ENCODE measurements around the gene GDPD4.

GDPD4 gene

GRCh38 chr11:77299528-77299993, 1.9 kb downstream of the GDPD4 start:
- no peak for DNase-seq (ENCODE audit: low read depth in 2 of 2)

- no peak for DNase-seq (ENCODE audit: low read depth in 2 of 2)
These were observed 7.4 kb downstream of the GDPD4 start for GRCh38 chr11:77294040-77294439.

GRCh38 chr11:77289737-77290136, 11.7 kb downstream of the GDPD4 start:
- DNase-seq (ENCODE audit: low read depth in 2 of 2), result no peak

GRCh38 chr11:77287615-77288273, 13.7 kb downstream of the GDPD4 start:
- DNase-seq (ENCODE audit: low read depth in 2 of 2), result no peak

- no peak for DNase-seq (ENCODE audit: low read depth in 2 of 2)
These were observed 14.3 kb downstream of the GDPD4 start for GRCh38 chr11:77287136-77287535.

GRCh38 chr11:77284476-77285468, 16.7 kb downstream of the GDPD4 start:
- no peak for DNase-seq (ENCODE audit: low read depth in 2 of 2)

GRCh38 chr11:77283101-77283500, 18.4 kb downstream of the GDPD4 start:
- no peak for DNase-seq (ENCODE audit: low read depth in 2 of 2)

- DNase-seq (ENCODE audit: low read depth in 2 of 2), result no peak
These were observed 22.6 kb downstream of the GDPD4 start for GRCh38 chr11:77278595-77279506.

GRCh38 chr11:77276271-77276670, 25.2 kb downstream of the GDPD4 start:
- no peak for DNase-seq (ENCODE audit: low read depth in 2 of 2)

GRCh38 chr11:77270921-77271320, 30.6 kb downstream of the GDPD4 start:
- no peak for DNase-seq (ENCODE audit: low read depth in 2 of 2)

- DNase-seq (ENCODE audit: low read depth in 2 of 2), result no peak
These were observed 31.9 kb downstream of the GDPD4 start for GRCh38 chr11:77269484-77270123.

- DNase-seq (ENCODE audit: low read depth in 2 of 2), result no peak
These were observed 33.5 kb downstream of the GDPD4 start for GRCh38 chr11:77267962-77268361.

- DNase-seq (ENCODE audit: low read depth in 2 of 2), result no peak
These were observed 34.7 kb downstream of the GDPD4 start for GRCh38 chr11:77266766-77267165.

- DNase-seq (ENCODE audit: low read depth in 2 of 2), result no peak
These were observed 38.7 kb downstream of the GDPD4 start for GRCh38 chr11:77262803-77263202.

GRCh38 chr11:77259641-77260040, 41.8 kb downstream of the GDPD4 start:
- DNase-seq (ENCODE audit: low read depth in 2 of 2), result no peak

GRCh38 chr11:77253690-77254089, 47.8 kb downstream of the GDPD4 start:
- no peak for DNase-seq (ENCODE audit: low read depth in 2 of 2)

GRCh38 chr11:77252555-77253270, 48.8 kb downstream of the GDPD4 start:
- no peak for DNase-seq (ENCODE audit: low read depth in 2 of 2)

GRCh38 chr11:77250881-77251640, 50.4 kb downstream of the GDPD4 start:
- no peak for DNase-seq (ENCODE audit: low read depth in 2 of 2)

- no peak for DNase-seq (ENCODE audit: low read depth in 2 of 2)
These were observed 52.1 kb downstream of the GDPD4 start for GRCh38 chr11:77249427-77249826.
